C4-2B (cell line): Measurements from ENCODE around the gene KMT2D.

Source experiments
- CTCF ChIP-seq: fragments of 450-650 bp; conservative IDR thresholded peaks from 2 replicates; pipeline ENCODE4 v1.5.1; 2017; ENCODE audit warnings: mild to moderate bottlenecking
- ZFX ChIP-seq: fragments of 450-650 bp; IDR thresholded peaks from 2 replicates; pipeline ENCODE4 v1.6.1; 2017

- TF ChIP-seq CTCF (no peak), ZFX (no peak)
Observed at GRCh38 chr12:49105504-49106084, 45.0 kb upstream of the KMT2D start.
